Measurements from ENCODE around the gene SLC39A1.

Gene SLC39A1

GRCh38 chr1:153933430-153933829 lies 29.9 kb downstream of the SLC39A1 start:
- DNase-seq (ENCODE audit: low spot score): no peak
- TF ChIP-seq, protein P1, sequence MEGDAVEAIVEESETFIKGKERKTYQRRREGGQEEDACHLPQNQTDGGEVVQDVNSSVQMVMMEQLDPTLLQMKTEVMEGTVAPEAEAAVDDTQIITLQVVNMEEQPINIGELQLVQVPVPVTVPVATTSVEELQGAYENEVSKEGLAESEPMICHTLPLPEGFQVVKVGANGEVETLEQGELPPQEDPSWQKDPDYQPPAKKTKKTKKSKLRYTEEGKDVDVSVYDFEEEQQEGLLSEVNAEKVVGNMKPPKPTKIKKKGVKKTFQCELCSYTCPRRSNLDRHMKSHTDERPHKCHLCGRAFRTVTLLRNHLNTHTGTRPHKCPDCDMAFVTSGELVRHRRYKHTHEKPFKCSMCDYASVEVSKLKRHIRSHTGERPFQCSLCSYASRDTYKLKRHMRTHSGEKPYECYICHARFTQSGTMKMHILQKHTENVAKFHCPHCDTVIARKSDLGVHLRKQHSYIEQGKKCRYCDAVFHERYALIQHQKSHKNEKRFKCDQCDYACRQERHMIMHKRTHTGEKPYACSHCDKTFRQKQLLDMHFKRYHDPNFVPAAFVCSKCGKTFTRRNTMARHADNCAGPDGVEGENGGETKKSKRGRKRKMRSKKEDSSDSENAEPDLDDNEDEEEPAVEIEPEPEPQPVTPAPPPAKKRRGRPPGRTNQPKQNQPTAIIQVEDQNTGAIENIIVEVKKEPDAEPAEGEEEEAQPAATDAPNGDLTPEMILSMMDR (IDR thresholded peaks at IDR 0.05; ENCODE audit: extremely low read depth, missing control alignments): no peak

- DNase-seq (ENCODE audit: low spot score): no peak
- TF ChIP-seq, protein P1 (IDR thresholded peaks at IDR 0.05; ENCODE audit: extremely low read depth, missing control alignments): no peak
Observed at GRCh38 chr1:153932156-153933131, 30.9 kb downstream of the SLC39A1 start.

GRCh38 chr1:153929981-153930948 lies 33.1 kb downstream of the SLC39A1 start:
- TF ChIP-seq, protein P1 (IDR thresholded peaks at IDR 0.05; ENCODE audit: extremely low read depth, missing control alignments): no peak
- no peak for DNase-seq (ENCODE audit: low spot score)

DNA sequence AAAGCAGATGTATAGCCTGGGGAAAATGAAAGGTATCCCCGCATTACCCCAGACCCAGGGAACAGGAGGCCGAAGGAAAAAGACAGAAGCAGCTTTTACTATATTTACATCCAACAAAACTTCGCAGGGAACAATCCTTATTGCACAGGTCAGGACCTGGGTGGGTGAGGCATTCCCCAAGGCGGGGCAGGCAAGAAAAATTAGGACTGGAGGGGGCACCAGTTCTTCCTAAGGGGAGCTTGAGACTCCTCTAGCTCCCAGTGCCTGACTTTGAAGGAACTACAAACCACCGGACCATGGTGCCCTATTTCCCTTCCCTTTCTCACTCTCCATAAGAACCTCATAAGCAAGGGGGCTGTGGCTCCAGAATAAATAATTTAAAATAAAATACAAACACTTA lies 33.9 kb downstream of the SLC39A1 start:
- TF ChIP-seq, protein P1 (IDR thresholded peaks at IDR 0.05; ENCODE audit: extremely low read depth, missing control alignments): no peak
- no peak for DNase-seq (ENCODE audit: low spot score)

DNA sequence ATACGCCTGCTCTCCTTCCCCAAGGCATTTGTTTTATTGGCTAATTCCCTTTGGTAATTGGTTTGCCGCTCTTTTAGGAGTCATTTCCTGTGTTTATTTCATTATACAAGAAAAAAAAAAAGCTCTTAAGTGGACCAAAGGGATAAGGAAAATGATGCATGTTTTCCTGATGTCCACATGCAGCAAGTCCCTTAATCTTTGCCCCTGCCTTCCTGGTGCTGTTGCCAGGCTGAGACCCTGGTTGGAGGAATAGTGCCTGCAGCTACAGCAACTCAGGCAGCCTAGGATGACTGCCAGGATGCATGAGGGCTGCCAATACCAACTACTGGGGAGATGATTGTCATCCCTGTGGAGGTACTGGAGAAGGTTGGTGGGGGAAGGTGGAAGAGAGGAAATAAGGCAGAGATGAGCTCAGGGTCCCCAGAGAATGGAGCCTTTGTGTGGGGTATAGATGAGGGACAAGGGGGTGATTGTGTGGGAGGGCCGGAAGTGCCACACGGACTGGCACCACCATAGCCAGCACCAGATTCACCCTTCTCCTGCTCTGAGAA lies 34.5 kb downstream of the SLC39A1 start:
- no peak for DNase-seq (ENCODE audit: low spot score)

GRCh38 chr1:153928245-153928644 lies 35.1 kb downstream of the SLC39A1 start:
- peak; percentile 60 for DNase-seq (ENCODE audit: low spot score)
- TF ChIP-seq, protein P1 (IDR thresholded peaks at IDR 0.05; ENCODE audit: extremely low read depth, missing control alignments): no peak

More for the DNA sequence above, 34.5 kb downstream of the SLC39A1 start:
- TF ChIP-seq, protein P1 (IDR thresholded peaks at IDR 0.05; ENCODE audit: extremely low read depth, missing control alignments): no peak

Data from GM20000 (cell line).